Activated T-helper 1 cell treated with anti-CD3 and anti-CD28 coated beads, Interleukin-2, amount 50 U/mL, for 16 hours (primary cell): ENCODE measurements around the gene KXD1.
A peak's percentile ranks its signal among the peaks of the same experiment; 100 is the strongest.
"Not testable (repeated sequence)": the region's sequence is repeated elsewhere in the genome, so short reads cannot be mapped to it uniquely, and the experiment has no call there.

Experiments used
- DNase-seq, 2 donors: peaks; one replicate each; pipeline ENCODE4 v3.0.0-alpha.2; 2020; ENCODE audit warnings: low read depth in 1 of 2, low spot score in 1 of 2

KXD1 gene

GRCh38 chr19:18576383-18576782, 18.7 kb downstream of the KXD1 start:
- DNase-seq = no peak

GRCh38 chr19:18577365-18577914, 19.8 kb downstream of the KXD1 start:
- no peak for DNase-seq

GRCh38 chr19:18580311-18580710, 22.6 kb downstream of the KXD1 start:
- DNase-seq = no peak

- no peak for DNase-seq
Measured at GRCh38 chr19:18586306-18586705, 28.6 kb downstream of the KXD1 start.

- DNase-seq = no peak
Measured at GRCh38 chr19:18587561-18587960, 29.9 kb downstream of the KXD1 start.

GRCh38 chr19:18587962-18588610, 30.4 kb downstream of the KXD1 start:
- no peak for DNase-seq

GRCh38 chr19:18588611-18589379, 31.1 kb downstream of the KXD1 start, which contains the start of gene REX1BD:
Gene REX1BD (plus strand): TSS chr19:18588798. CDS start chr19:18588802, 4 bp downstream.
- DNase-seq = peak; percentile 74 to 79

GRCh38 chr19:18589380-18590272, 32.0 kb downstream of the KXD1 start:
- DNase-seq = peak; percentile 43 to 60

- DNase-seq = no peak
Measured at GRCh38 chr19:18590273-18591272, 32.9 kb downstream of the KXD1 start.

GRCh38 chr19:18591735-18592385, 34.2 kb downstream of the KXD1 start:
- no peak for DNase-seq

GRCh38 chr19:18592732-18593131, 35.1 kb downstream of the KXD1 start:
- DNase-seq = not testable (repeated sequence)

- DNase-seq = no peak
Measured at GRCh38 chr19:18593367-18594095, 35.9 kb downstream of the KXD1 start.

- peak; percentile 39 to 67 for DNase-seq
Measured at GRCh38 chr19:18594096-18594823, 36.6 kb downstream of the KXD1 start.

- no peak for DNase-seq
Measured at GRCh38 chr19:18594824-18595373, 37.2 kb downstream of the KXD1 start.

- DNase-seq = no peak
Measured at GRCh38 chr19:18595475-18595874, 37.8 kb downstream of the KXD1 start.

GRCh38 chr19:18596752-18597157, 39.1 kb downstream of the KXD1 start:
- DNase-seq = no peak

GRCh38 chr19:18597809-18598660, 40.4 kb downstream of the KXD1 start:
- DNase-seq = no peak
